ENCODE measurements around the gene AMT. TPM values are rescaled to one million over a fixed set of nuclear protein-coding genes. Genes with fewer than 3 reads are reported as not detected.

AMT gene
- total and polyA plus RNA-seq, 2 of the 13 experiments (the other 11 are each of a cell fraction or from before 2014, with no cell fraction given), result 35.3 to 59.0 TPM

DNA sequence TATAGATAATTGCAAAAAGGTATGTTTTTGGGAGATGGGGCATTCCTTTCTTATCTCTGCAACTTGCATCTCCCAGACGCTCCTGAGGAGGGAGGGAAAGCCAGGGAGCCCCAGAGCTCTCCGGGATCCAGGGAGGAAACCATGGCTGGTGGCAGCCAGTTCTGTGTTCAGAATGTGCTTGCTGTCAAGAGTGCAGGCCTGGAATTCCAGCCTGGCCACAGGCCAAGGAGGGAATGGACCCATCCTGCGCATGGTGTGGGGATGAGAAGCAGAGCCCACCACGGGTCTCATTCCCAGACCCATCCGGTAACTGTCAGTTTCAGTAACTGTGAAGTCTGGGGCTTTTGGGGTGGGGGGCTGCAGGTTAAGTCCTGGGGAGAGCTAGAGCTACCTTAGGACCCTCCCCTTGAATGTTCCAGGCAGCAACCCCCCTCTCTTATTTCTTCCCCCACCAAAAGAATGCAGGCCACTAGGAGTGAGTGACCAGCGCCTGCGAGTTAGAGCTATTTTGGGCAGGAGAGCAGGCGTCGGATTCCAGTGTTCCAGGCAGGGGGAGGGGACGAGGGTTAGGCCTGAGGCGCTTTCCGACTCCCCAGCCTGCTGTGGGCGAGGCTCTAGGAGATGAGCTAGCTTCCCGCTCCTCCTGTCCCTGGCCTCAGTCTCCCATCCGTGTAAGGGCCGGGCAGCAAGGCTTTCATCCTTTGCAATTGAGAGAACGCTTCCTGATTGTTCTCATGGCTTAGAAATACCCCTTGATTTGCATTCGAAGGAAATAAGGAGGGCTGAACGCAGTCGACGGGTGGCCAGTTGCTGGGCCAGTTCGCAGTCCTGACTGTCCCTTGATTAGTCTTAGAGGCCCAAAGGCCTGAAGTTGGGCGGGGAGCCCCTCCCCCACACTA, 47.0 kb upstream of the AMT start (continued):
- TF ChIP-seq, protein P1, sequence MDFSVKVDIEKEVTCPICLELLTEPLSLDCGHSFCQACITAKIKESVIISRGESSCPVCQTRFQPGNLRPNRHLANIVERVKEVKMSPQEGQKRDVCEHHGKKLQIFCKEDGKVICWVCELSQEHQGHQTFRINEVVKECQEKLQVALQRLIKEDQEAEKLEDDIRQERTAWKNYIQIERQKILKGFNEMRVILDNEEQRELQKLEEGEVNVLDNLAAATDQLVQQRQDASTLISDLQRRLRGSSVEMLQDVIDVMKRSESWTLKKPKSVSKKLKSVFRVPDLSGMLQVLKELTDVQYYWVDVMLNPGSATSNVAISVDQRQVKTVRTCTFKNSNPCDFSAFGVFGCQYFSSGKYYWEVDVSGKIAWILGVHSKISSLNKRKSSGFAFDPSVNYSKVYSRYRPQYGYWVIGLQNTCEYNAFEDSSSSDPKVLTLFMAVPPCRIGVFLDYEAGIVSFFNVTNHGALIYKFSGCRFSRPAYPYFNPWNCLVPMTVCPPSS (IDR thresholded peaks at IDR 0.05), result no peak
- TF ChIP-seq, protein P2, sequence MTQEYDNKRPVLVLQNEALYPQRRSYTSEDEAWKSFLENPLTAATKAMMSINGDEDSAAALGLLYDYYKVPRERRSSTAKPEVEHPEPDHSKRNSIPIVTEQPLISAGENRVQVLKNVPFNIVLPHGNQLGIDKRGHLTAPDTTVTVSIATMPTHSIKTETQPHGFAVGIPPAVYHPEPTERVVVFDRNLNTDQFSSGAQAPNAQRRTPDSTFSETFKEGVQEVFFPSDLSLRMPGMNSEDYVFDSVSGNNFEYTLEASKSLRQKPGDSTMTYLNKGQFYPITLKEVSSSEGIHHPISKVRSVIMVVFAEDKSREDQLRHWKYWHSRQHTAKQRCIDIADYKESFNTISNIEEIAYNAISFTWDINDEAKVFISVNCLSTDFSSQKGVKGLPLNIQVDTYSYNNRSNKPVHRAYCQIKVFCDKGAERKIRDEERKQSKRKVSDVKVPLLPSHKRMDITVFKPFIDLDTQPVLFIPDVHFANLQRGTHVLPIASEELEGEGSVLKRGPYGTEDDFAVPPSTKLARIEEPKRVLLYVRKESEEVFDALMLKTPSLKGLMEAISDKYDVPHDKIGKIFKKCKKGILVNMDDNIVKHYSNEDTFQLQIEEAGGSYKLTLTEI (CRISPR knock-in tag; conservative IDR thresholded peaks at IDR 0.05), result no peak
- 0 out of 2 replicates have a peak, but pooled peaks have one; percentile 48 for TF ChIP-seq KDM2A (CRISPR knock-in tag; IDR thresholded peaks at IDR 0.05; ENCODE audit: borderline replicate concordance, low read depth)
- no peak for TF ChIP-seq TAF15 (IDR thresholded peaks at IDR 0.05; ENCODE audit: low read depth, low read length, poor library complexity, severe bottlenecking)
- TF ChIP-seq YEATS2 (CRISPR knock-in tag; IDR thresholded peaks at IDR 0.05; ENCODE audit: borderline replicate concordance), result no peak
- TF ChIP-seq MEIS2 (CRISPR knock-in tag; IDR thresholded peaks at IDR 0.05), result no peak
- no peak; the same call in 1 of the 2 replicates for TF ChIP-seq ZNF225 (CRISPR knock-in tag; IDR thresholded peaks at IDR 0.05)
- TF ChIP-seq ZNF772 (CRISPR knock-in tag; IDR thresholded peaks at IDR 0.05), result no peak
- TF ChIP-seq ZNF576 (CRISPR knock-in tag; IDR thresholded peaks at IDR 0.05), result no peak
- TF ChIP-seq, protein P3, sequence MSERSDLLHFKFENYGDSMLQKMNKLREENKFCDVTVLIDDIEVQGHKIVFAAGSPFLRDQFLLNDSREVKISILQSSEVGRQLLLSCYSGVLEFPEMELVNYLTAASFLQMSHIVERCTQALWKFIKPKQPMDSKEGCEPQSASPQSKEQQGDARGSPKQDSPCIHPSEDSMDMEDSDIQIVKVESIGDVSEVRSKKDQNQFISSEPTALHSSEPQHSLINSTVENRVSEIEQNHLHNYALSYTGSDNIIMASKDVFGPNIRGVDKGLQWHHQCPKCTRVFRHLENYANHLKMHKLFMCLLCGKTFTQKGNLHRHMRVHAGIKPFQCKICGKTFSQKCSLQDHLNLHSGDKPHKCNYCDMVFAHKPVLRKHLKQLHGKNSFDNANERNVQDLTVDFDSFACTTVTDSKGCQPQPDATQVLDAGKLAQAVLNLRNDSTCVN (CRISPR knock-in tag; IDR thresholded peaks at IDR 0.05; ENCODE audit: borderline replicate concordance), result no peak
- TF ChIP-seq, protein P4, sequence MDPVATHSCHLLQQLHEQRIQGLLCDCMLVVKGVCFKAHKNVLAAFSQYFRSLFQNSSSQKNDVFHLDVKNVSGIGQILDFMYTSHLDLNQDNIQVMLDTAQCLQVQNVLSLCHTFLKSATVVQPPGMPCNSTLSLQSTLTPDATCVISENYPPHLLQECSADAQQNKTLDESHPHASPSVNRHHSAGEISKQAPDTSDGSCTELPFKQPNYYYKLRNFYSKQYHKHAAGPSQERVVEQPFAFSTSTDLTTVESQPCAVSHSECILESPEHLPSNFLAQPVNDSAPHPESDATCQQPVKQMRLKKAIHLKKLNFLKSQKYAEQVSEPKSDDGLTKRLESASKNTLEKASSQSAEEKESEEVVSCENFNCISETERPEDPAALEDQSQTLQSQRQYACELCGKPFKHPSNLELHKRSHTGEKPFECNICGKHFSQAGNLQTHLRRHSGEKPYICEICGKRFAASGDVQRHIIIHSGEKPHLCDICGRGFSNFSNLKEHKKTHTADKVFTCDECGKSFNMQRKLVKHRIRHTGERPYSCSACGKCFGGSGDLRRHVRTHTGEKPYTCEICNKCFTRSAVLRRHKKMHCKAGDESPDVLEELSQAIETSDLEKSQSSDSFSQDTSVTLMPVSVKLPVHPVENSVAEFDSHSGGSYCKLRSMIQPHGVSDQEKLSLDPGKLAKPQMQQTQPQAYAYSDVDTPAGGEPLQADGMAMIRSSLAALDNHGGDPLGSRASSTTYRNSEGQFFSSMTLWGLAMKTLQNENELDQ (CRISPR knock-in tag; IDR thresholded peaks at IDR 0.05; ENCODE audit: borderline replicate concordance), result no peak
- TF ChIP-seq YEATS4 (CRISPR knock-in tag; IDR thresholded peaks at IDR 0.05; ENCODE audit: borderline replicate concordance), result peak; percentile 23; the same call in 1 of the 2 replicates
- no peak for TF ChIP-seq MAFF (IDR thresholded peaks at IDR 0.05; ENCODE audit: low read depth, low read length)
- TF ChIP-seq, protein P5, sequence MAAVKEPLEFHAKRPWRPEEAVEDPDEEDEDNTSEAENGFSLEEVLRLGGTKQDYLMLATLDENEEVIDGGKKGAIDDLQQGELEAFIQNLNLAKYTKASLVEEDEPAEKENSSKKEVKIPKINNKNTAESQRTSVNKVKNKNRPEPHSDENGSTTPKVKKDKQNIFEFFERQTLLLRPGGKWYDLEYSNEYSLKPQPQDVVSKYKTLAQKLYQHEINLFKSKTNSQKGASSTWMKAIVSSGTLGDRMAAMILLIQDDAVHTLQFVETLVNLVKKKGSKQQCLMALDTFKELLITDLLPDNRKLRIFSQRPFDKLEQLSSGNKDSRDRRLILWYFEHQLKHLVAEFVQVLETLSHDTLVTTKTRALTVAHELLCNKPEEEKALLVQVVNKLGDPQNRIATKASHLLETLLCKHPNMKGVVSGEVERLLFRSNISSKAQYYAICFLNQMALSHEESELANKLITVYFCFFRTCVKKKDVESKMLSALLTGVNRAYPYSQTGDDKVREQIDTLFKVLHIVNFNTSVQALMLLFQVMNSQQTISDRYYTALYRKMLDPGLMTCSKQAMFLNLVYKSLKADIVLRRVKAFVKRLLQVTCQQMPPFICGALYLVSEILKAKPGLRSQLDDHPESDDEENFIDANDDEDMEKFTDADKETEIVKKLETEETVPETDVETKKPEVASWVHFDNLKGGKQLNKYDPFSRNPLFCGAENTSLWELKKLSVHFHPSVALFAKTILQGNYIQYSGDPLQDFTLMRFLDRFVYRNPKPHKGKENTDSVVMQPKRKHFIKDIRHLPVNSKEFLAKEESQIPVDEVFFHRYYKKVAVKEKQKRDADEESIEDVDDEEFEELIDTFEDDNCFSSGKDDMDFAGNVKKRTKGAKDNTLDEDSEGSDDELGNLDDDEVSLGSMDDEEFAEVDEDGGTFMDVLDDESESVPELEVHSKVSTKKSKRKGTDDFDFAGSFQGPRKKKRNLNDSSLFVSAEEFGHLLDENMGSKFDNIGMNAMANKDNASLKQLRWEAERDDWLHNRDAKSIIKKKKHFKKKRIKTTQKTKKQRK (IDR thresholded peaks at IDR 0.05; ENCODE audit: low read length), result no peak
- TF ChIP-seq ZNF3 (CRISPR knock-in tag; IDR thresholded peaks at IDR 0.05), result no peak; the same call in 1 of the 2 replicates

All from HepG2 (cell line).